SKM-1 (cell line): ENCODE measurements around the gene ADM2.

ENCODE experiments used
- DNase-seq: peaks from one replicate; lab custom pipeline; 2025; ENCODE audit not compliant: unreplicated experiment; lab: John Stamatoyannopoulos, UW

The ADM2 gene

GRCh38 chr22:50483977-50484853 lies 2.9 kb downstream of the ADM2 start:
- DNase-seq, result no peak

- DNase-seq, result no peak
These were observed 4.1 kb downstream of the ADM2 start for GRCh38 chr22:50485221-50486131.

GRCh38 chr22:50486561-50487289 lies 5.4 kb downstream of the ADM2 start, which contains the start of gene MIOX:
Gene MIOX (plus strand): TSS chr22:50486859. CDS start chr22:50486898, 39 bp downstream.
- DNase-seq, result no peak

GRCh38 chr22:50487290-50488005 lies 6.1 kb downstream of the ADM2 start:
- DNase-seq, result no peak

- DNase-seq, result no peak
These were observed 6.8 kb downstream of the ADM2 start for GRCh38 chr22:50488006-50488677.

GRCh38 chr22:50488886-50489285 lies 7.5 kb downstream of the ADM2 start:
- no peak for DNase-seq

- no peak for DNase-seq
These were observed 8.3 kb downstream of the ADM2 start for GRCh38 chr22:50489363-50490243.

- no peak for DNase-seq
These were observed 9.4 kb downstream of the ADM2 start for GRCh38 chr22:50490531-50491308.

GRCh38 chr22:50497093-50497492 lies 15.8 kb downstream of the ADM2 start:
- no peak for DNase-seq

- DNase-seq, result peak; percentile 55
These were observed 17.1 kb downstream of the ADM2 start for GRCh38 chr22:50498322-50498890.

- no peak for DNase-seq
These were observed 19.1 kb downstream of the ADM2 start for GRCh38 chr22:50500452-50500851.

GRCh38 chr22:50502096-50502495 lies 20.8 kb downstream of the ADM2 start:
- no peak for DNase-seq

GRCh38 chr22:50502628-50503474 lies 21.5 kb downstream of the ADM2 start:
- DNase-seq, result no peak

- no peak for DNase-seq
These were observed 22.3 kb downstream of the ADM2 start for GRCh38 chr22:50503475-50504145.

GRCh38 chr22:50504369-50505211 lies 23.2 kb downstream of the ADM2 start:
- DNase-seq, result no peak
